ENCODE results near the gene PRKG1.

Gene PRKG1

DNA sequence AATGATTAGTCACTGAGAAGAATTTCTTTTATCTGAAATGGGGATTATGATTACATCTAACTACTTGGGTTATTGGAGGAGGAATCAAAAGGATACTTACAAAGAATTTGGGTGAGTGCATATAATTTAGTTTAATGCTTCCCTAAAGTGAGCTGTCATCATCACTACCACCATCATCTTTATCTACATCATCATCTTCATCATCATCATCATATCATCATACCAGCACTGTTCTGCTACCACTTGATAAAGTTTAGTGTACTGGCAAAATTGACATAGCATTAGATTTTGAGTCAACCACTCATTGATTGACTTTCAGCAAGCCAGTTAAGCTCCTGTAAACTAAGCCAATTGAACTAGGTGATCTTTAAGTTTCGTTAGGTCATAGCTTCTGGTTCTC lies 994.2 kb downstream of the PRKG1 start:
- Histone ChIP-seq H3K79me2 (ENCODE audit: low read length) (no peaks in the 10 kb centered on the region), H2AFZ (ENCODE audit: low read depth, low read length) (no peak overlapping the region), H3K9me3 (ENCODE audit: insufficient read depth, low read length) (no peaks in the 10 kb centered on the region), H3K36me3 (replicated peaks; ENCODE audit: low read depth, low read length) (no peaks in the 10 kb centered on the region), H3K4me1 (ENCODE audit: low read length) (no peaks in the 10 kb centered on the region), H3K4me3 (ENCODE audit: low read length) (no peak overlapping the region), H4K20me1 (ENCODE audit: insufficient read depth, low read length) (no peaks in the 10 kb centered on the region), H3K4me2 (ENCODE audit: low read length) (no peak overlapping the region), H3K9ac (ENCODE audit: low read length) (no peak overlapping the region), H3K27me3 (ENCODE audit: low read depth, low read length) (no peaks in the 10 kb centered on the region), H3K27ac (ENCODE audit: low read length) (no peak overlapping the region)
- TF ChIP-seq EZH2phosphoT487 (IDR thresholded peaks at IDR 0.05; ENCODE audit: low read depth) (no peak), CTCF (IDR thresholded peaks at IDR 0.05; ENCODE audit: low read depth, low read length) (no peak)

- Histone ChIP-seq H3K4me2 (ENCODE audit: low read length) (no peak overlapping the region), H2AFZ (ENCODE audit: low read depth, low read length) (no peak overlapping the region), H3K27ac (ENCODE audit: low read length) (no peak overlapping the region), H3K79me2 (ENCODE audit: low read length) (no peaks in the 10 kb centered on the region), H3K9me3 (ENCODE audit: insufficient read depth, low read length) (no peaks in the 10 kb centered on the region), H4K20me1 (ENCODE audit: insufficient read depth, low read length) (no peaks in the 10 kb centered on the region), H3K9ac (ENCODE audit: low read length) (no peak overlapping the region), H3K27me3 (ENCODE audit: low read depth, low read length) (no peaks in the 10 kb centered on the region), H3K4me3 (ENCODE audit: low read length) (no peak overlapping the region), H3K36me3 (replicated peaks; ENCODE audit: low read depth, low read length) (no peaks in the 10 kb centered on the region), H3K4me1 (ENCODE audit: low read length) (no peaks in the 10 kb centered on the region)
- TF ChIP-seq CTCF (IDR thresholded peaks at IDR 0.05; ENCODE audit: low read depth, low read length) (no peak), EZH2phosphoT487 (IDR thresholded peaks at IDR 0.05; ENCODE audit: low read depth) (no peak)
Observed at GRCh38 chr10:52071814-52072213, 997.5 kb downstream of the PRKG1 start.

DNA sequence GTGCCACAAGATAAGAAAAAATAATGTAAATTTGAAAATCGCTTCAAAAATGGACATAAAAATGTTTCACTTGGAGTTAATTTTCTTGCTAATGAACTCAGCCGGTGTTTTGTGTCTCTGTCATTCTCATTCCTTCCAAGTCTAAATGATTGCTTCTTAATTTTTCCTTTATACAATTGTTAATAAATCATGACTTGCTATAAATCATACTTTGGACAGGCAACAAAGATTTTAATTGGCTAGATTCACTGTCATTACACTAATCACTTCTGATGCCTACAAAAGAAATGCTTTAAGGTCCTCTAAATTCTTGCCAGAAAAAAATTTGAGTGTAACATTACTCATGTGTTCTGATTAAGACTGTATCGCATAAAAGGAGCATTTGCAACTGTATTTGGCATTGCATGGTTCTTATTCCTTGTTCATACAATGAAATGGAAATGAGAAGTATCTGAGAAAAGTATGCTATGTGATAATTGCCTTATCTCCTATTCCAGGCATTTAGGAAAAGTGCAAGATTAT lies 1000.3 kb downstream of the PRKG1 start:
- H3K9ac ChIP-seq (ENCODE audit: low read length) = no peak overlapping the region
- no peak overlapping the region for H3K27ac ChIP-seq (ENCODE audit: low read length)
- no peaks in the 10 kb centered on the region for H4K20me1 ChIP-seq (ENCODE audit: insufficient read depth, low read length)
- H3K36me3 ChIP-seq (replicated peaks; ENCODE audit: low read depth, low read length) = no peaks in the 10 kb centered on the region
- H3K79me2 ChIP-seq (ENCODE audit: low read length) = no peaks in the 10 kb centered on the region
- H3K27me3 ChIP-seq (ENCODE audit: low read depth, low read length) = no peaks in the 10 kb centered on the region
- H3K4me2 ChIP-seq (ENCODE audit: low read length) = no peak overlapping the region
- no peak overlapping the region for H2AFZ ChIP-seq (ENCODE audit: low read depth, low read length)
- TF ChIP-seq CTCF (IDR thresholded peaks at IDR 0.05; ENCODE audit: low read depth, low read length) = no peak
- no peak for TF ChIP-seq EZH2phosphoT487 (IDR thresholded peaks at IDR 0.05; ENCODE audit: low read depth)
- no peak overlapping the region for H3K4me3 ChIP-seq (ENCODE audit: low read length)
- no peaks in the 10 kb centered on the region for H3K4me1 ChIP-seq (ENCODE audit: low read length)
- H3K9me3 ChIP-seq (ENCODE audit: insufficient read depth, low read length) = no peaks in the 10 kb centered on the region

DNA sequence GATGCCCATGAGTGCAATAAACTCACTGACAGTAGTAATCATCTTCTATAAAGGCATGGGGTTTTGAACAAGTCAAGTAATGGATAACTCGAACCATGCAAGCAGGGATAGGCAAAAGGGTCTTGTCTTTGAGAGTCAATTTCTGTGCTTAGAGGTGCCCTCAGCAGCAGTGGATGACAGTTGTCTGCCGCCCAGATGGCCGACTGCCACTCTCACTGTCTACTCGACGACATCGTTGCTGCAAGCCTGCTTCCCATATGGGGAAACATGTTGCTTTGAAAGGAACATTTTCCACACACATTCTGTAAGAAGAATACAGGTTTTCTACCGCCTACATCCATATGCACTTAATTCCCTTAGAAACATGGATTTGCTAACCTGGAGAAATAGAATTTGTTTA lies 1003.5 kb downstream of the PRKG1 start:
- Histone ChIP-seq H3K36me3 (replicated peaks; ENCODE audit: low read depth, low read length) (no peaks in the 10 kb centered on the region), H2AFZ (ENCODE audit: low read depth, low read length) (no peak overlapping the region), H3K9ac (ENCODE audit: low read length) (no peak overlapping the region), H3K4me1 (ENCODE audit: low read length) (no peaks in the 10 kb centered on the region), H3K4me2 (ENCODE audit: low read length) (no peak overlapping the region), H3K27ac (ENCODE audit: low read length) (no peak overlapping the region), H3K79me2 (ENCODE audit: low read length) (no peaks in the 10 kb centered on the region), H3K9me3 (ENCODE audit: insufficient read depth, low read length) (no peaks in the 10 kb centered on the region), H4K20me1 (ENCODE audit: insufficient read depth, low read length) (no peaks in the 10 kb centered on the region), H3K4me3 (ENCODE audit: low read length) (no peak overlapping the region), H3K27me3 (ENCODE audit: low read depth, low read length) (no peaks in the 10 kb centered on the region)
- TF ChIP-seq CTCF (IDR thresholded peaks at IDR 0.05; ENCODE audit: low read depth, low read length) (no peak), EZH2phosphoT487 (IDR thresholded peaks at IDR 0.05; ENCODE audit: low read depth) (no peak)

All from OCI-LY3 (cell line).